Measurements from ENCODE around the gene TSPAN7. TPM values are rescaled to one million over a fixed set of nuclear protein-coding genes. Genes with fewer than 3 reads are reported as not detected.

Gene TSPAN7
- polyA plus RNA-seq, 4 donors = 6.9 to 70.5 (median 31.4) TPM

DNA sequence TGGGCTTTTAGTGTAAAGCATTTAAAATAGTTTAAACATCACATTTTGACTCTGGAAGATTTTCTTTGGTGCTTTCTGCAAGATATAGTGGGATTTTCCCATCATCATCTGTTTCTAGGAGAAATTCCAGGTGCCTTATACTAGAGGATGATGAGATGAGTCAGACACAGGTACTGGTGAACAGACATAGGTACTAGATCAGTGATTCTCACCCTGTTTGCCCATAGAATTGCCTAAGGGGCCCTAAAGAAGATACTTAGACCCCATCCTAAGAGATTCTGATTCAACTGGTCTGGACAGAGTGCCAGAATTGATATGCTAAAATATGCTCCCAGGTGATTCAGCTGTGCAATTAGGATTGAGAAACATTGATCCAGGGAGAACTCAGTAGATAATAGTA lies 9.7 kb downstream of the TSPAN7 start:
- Histone ChIP-seq H3K4me3 (ENCODE audit: low read depth in 1 of 3, low read length in 3 of 3) (no peak overlapping the region), H3K27me3 (ENCODE audit: control insufficient read depth in 3 of 3, insufficient read depth in 3 of 3, low read length in 3 of 3) (no peaks in the 10 kb centered on the region), H3K27ac (ENCODE audit: low read depth in 1 of 3, low read length in 2 of 3) (no peak overlapping the region), H3K36me3 (ENCODE audit: control insufficient read depth in 3 of 3, insufficient read depth in 2 of 3, low read depth in 1 of 3, low read length in 3 of 3) (no peaks in the 10 kb centered on the region), H3K4me1 (ENCODE audit: control insufficient read depth in 3 of 3, insufficient read depth in 2 of 3, low read depth in 1 of 3, low read length in 2 of 3) (no peaks in the 10 kb centered on the region), H3K9me3 (ENCODE audit: control insufficient read depth in 2 of 2, insufficient read depth in 1 of 2, low read depth in 1 of 2, low read length in 1 of 2) (no peaks in the 10 kb centered on the region)
- FAIRE-seq (no peak), DNase-seq (no peak)

DNA sequence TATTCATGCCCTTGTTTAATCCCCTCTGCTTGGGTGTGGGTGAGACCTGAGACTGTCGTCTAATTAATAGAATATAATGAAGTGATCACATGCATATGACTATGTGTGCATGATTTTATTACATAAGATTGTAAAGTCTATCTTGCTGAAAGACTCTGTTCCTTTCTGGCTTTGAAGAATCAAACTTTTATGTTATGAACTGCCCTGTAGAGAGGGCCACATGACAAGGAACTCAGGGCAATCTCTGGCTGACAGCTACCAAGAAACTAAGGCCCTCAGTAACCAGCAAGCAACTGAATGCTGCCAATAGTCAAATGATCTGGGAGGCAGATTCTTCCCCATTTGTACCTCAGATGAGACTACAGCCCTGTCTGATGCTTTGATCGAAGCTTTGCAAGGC lies 13.5 kb downstream of the TSPAN7 start:
- DNase-seq (no peak), FAIRE-seq (no peak)
- H3K9me3 ChIP-seq (ENCODE audit: control insufficient read depth in 2 of 2, insufficient read depth in 1 of 2, low read depth in 1 of 2, low read length in 1 of 2) = no peaks in the 10 kb centered on the region
- H3K36me3 ChIP-seq (ENCODE audit: control insufficient read depth in 3 of 3, insufficient read depth in 2 of 3, low read depth in 1 of 3, low read length in 3 of 3) = no peaks in the 10 kb centered on the region
- no peak overlapping the region for H3K4me3 ChIP-seq (ENCODE audit: low read depth in 1 of 3, low read length in 3 of 3)
- 56 to 80% (median 61%) methylated on average over 2 of the region's 2 CpGs for WGBS, 3 donors
- H3K4me1 ChIP-seq (ENCODE audit: control insufficient read depth in 3 of 3, insufficient read depth in 2 of 3, low read depth in 1 of 3, low read length in 2 of 3) = peaks cover 0 to 20% (median 0%) of the 10 kb centered on the region in 3 donors
- H3K27ac ChIP-seq (ENCODE audit: low read depth in 1 of 3, low read length in 2 of 3) = no peak overlapping the region
- no peaks in the 10 kb centered on the region for H3K27me3 ChIP-seq (ENCODE audit: control insufficient read depth in 3 of 3, insufficient read depth in 3 of 3, low read length in 3 of 3)

GRCh38 chrX:38575888-38576287 lies 14.5 kb downstream of the TSPAN7 start:
- Histone ChIP-seq H3K27ac (ENCODE audit: low read depth in 1 of 3, low read length in 2 of 3) (no peak overlapping the region), H3K4me1 (ENCODE audit: control insufficient read depth in 3 of 3, insufficient read depth in 2 of 3, low read depth in 1 of 3, low read length in 2 of 3) (peaks cover 0 to 29% (median 0%) of the 10 kb centered on the region in 3 donors), H3K4me3 (ENCODE audit: low read depth in 1 of 3, low read length in 3 of 3) (no peak overlapping the region), H3K9me3 (ENCODE audit: control insufficient read depth in 2 of 2, insufficient read depth in 1 of 2, low read depth in 1 of 2, low read length in 1 of 2) (no peaks in the 10 kb centered on the region), H3K27me3 (ENCODE audit: control insufficient read depth in 3 of 3, insufficient read depth in 3 of 3, low read length in 3 of 3) (no peaks in the 10 kb centered on the region), H3K36me3 (ENCODE audit: control insufficient read depth in 3 of 3, insufficient read depth in 2 of 3, low read depth in 1 of 3, low read length in 3 of 3) (no peaks in the 10 kb centered on the region)
- no peak for FAIRE-seq
- WGBS, 3 donors = 37 to 60% (median 53%) methylated on average over 2 of the region's 2 CpGs
- no peak for DNase-seq

DNA sequence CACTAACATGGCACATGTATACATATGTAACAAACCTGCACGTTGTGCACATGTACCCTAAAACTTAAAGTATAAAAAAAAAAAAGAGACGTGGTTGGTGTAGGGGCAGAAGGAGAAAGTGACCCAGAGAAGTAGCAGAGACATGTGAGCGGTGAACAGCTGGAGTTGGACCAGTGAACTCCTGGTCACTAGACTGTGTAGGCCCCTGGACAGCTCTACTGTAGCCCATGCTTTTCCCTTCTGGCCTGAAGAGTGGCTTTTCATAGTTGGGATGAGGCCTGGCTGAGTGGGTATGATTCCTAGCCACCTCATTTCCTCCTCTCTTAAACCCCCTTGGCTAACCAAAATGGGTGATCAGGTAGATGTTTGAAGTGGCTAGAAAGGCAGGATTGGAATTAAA lies 16.4 kb downstream of the TSPAN7 start:
- H3K27me3 ChIP-seq (ENCODE audit: control insufficient read depth in 3 of 3, insufficient read depth in 3 of 3, low read length in 3 of 3) = no peaks in the 10 kb centered on the region
- H3K27ac ChIP-seq (ENCODE audit: low read depth in 1 of 3, low read length in 2 of 3) = peak overlapping the region in 2 of 3 donors; percentile 31 to 83
- H3K9me3 ChIP-seq (ENCODE audit: control insufficient read depth in 2 of 2, insufficient read depth in 1 of 2, low read depth in 1 of 2, low read length in 1 of 2) = no peaks in the 10 kb centered on the region
- peaks cover 0 to 44% (median 0%) of the 10 kb centered on the region in 3 donors for H3K4me1 ChIP-seq (ENCODE audit: control insufficient read depth in 3 of 3, insufficient read depth in 2 of 3, low read depth in 1 of 3, low read length in 2 of 3)
- H3K4me3 ChIP-seq (ENCODE audit: low read depth in 1 of 3, low read length in 3 of 3) = no peak overlapping the region
- no peak for DNase-seq
- FAIRE-seq = no peak
- H3K36me3 ChIP-seq (ENCODE audit: control insufficient read depth in 3 of 3, insufficient read depth in 2 of 3, low read depth in 1 of 3, low read length in 3 of 3) = no peaks in the 10 kb centered on the region
- WGBS, 3 donors = 63 to 100% (median 88%) methylated on average over 1 to 3 of the region's 3 CpGs

DNA sequence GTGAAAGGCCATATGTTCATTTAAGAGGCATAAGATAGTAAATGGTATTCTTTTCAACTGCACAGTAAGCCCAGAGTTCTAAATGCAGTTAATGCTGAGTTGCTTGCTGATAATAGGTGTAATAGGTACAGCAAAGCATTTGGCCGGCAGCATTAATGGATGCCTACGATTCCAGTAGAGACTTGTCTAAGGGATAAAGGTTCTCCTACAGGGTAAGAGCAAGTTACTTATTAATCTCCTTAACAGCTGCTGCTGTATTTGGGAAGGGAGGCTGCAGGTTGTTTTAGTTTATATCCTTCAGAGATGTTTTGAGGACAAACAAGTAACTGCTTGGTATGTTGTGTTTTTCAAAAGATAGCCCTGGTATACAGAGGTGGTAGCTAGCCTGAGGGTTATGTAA lies 16.8 kb downstream of the TSPAN7 start:
- WGBS, 3 donors = 34 to 56% (median 38%) methylated on average over 2 of the region's 2 CpGs
- no peaks in the 10 kb centered on the region for H3K36me3 ChIP-seq (ENCODE audit: control insufficient read depth in 3 of 3, insufficient read depth in 2 of 3, low read depth in 1 of 3, low read length in 3 of 3)
- FAIRE-seq = no peak
- DNase-seq = peak; percentile 55 to 70
- H3K4me3 ChIP-seq (ENCODE audit: low read depth in 1 of 3, low read length in 3 of 3) = no peak overlapping the region
- no peaks in the 10 kb centered on the region for H3K27me3 ChIP-seq (ENCODE audit: control insufficient read depth in 3 of 3, insufficient read depth in 3 of 3, low read length in 3 of 3)
- H3K27ac ChIP-seq (ENCODE audit: low read depth in 1 of 3, low read length in 2 of 3) = peak overlapping the region in 1 of 3 donors; percentile 83
- H3K4me1 ChIP-seq (ENCODE audit: control insufficient read depth in 3 of 3, insufficient read depth in 2 of 3, low read depth in 1 of 3, low read length in 2 of 3) = peaks cover 0 to 47% (median 0%) of the 10 kb centered on the region in 3 donors
- no peaks in the 10 kb centered on the region for H3K9me3 ChIP-seq (ENCODE audit: control insufficient read depth in 2 of 2, insufficient read depth in 1 of 2, low read depth in 1 of 2, low read length in 1 of 2)

- 25 to 66% (median 55%) methylated on average over 5 of the region's 5 CpGs for WGBS, 3 donors
These were observed 21.8 kb downstream of the TSPAN7 start for GRCh38 chrX:38583181-38583580.

DNA sequence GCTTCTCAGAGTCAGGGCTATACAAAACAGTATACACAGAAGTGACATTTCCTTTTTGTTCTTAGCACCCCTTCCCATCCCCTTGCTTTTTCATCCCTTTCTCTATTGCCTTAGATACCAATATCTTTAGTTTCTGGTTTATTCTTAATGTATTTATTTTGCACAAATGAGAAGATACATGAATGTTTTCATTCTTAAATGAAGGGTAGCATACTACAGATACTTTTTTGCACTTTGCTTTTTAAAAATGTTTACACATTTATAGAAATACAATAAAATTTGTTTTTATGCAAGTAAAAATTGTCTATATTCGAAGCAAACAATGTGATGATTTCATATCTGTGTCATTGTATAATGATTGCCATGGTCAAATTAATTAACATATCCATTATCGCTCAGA lies 33.1 kb downstream of the TSPAN7 start:
- FAIRE-seq (no peak), DNase-seq (no peak)
- H3K4me1 ChIP-seq (ENCODE audit: control insufficient read depth in 3 of 3, insufficient read depth in 2 of 3, low read depth in 1 of 3, low read length in 2 of 3) = peaks cover 0 to 4% (median 0%) of the 10 kb centered on the region in 3 donors
- no peaks in the 10 kb centered on the region for H3K36me3 ChIP-seq (ENCODE audit: control insufficient read depth in 3 of 3, insufficient read depth in 2 of 3, low read depth in 1 of 3, low read length in 3 of 3)
- no peak overlapping the region for H3K27ac ChIP-seq (ENCODE audit: low read depth in 1 of 3, low read length in 2 of 3)
- no peak overlapping the region for H3K4me3 ChIP-seq (ENCODE audit: low read depth in 1 of 3, low read length in 3 of 3)
- H3K9me3 ChIP-seq (ENCODE audit: control insufficient read depth in 2 of 2, insufficient read depth in 1 of 2, low read depth in 1 of 2, low read length in 1 of 2) = peaks cover 0 to 3% of the 10 kb centered on the region in 2 donors
- WGBS, 3 donors = 65 to 81% (median 81%) methylated on average over 2 of the region's 2 CpGs
- no peaks in the 10 kb centered on the region for H3K27me3 ChIP-seq (ENCODE audit: control insufficient read depth in 3 of 3, insufficient read depth in 3 of 3, low read length in 3 of 3)

More at GRCh38 chrX:38583181-38583580, 21.8 kb downstream of the TSPAN7 start:
- DNase-seq (peak; percentile 54 to 65), FAIRE-seq (no peak)
- Histone ChIP-seq H3K4me1 (ENCODE audit: control insufficient read depth in 3 of 3, insufficient read depth in 2 of 3, low read depth in 1 of 3, low read length in 2 of 3) (peaks cover 0 to 33% (median 0%) of the 10 kb centered on the region in 3 donors), H3K9me3 (ENCODE audit: control insufficient read depth in 2 of 2, insufficient read depth in 1 of 2, low read depth in 1 of 2, low read length in 1 of 2) (no peaks in the 10 kb centered on the region), H3K27me3 (ENCODE audit: control insufficient read depth in 3 of 3, insufficient read depth in 3 of 3, low read length in 3 of 3) (no peaks in the 10 kb centered on the region), H3K36me3 (ENCODE audit: control insufficient read depth in 3 of 3, insufficient read depth in 2 of 3, low read depth in 1 of 3, low read length in 3 of 3) (no peaks in the 10 kb centered on the region), H3K27ac (ENCODE audit: low read depth in 1 of 3, low read length in 2 of 3) (peak overlapping the region in 2 of 3 donors; percentile 41 to 67), H3K4me3 (ENCODE audit: low read depth in 1 of 3, low read length in 3 of 3) (peak overlapping the region in 1 of 3 donors; percentile 6)

DNA sequence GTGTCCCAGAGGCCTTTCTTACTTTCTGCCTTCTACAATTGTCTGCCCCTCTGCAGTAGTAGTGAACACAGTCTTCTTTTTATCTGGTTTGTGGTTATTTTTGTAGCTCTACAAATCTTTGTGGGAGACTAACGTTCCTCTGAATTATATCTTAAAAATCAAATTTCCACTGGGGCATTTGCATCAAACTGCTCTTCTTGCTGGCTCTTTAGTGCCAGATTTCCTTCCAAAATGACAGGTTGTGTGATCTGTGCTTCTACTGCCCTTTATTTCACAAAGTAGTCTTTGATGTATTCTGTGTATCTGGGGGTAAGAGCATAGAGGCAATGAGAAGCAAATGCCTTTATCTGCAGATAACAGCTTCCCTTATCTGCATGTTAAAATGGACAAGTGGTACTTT lies 34.5 kb downstream of the TSPAN7 start:
- H3K27me3 ChIP-seq (ENCODE audit: control insufficient read depth in 3 of 3, insufficient read depth in 3 of 3, low read length in 3 of 3) = no peaks in the 10 kb centered on the region
- peaks cover 0 to 3% of the 10 kb centered on the region in 2 donors for H3K9me3 ChIP-seq (ENCODE audit: control insufficient read depth in 2 of 2, insufficient read depth in 1 of 2, low read depth in 1 of 2, low read length in 1 of 2)
- peaks cover 0 to 4% (median 0%) of the 10 kb centered on the region in 3 donors for H3K4me1 ChIP-seq (ENCODE audit: control insufficient read depth in 3 of 3, insufficient read depth in 2 of 3, low read depth in 1 of 3, low read length in 2 of 3)
- FAIRE-seq = no peak
- H3K27ac ChIP-seq (ENCODE audit: low read depth in 1 of 3, low read length in 2 of 3) = no peak overlapping the region
- no peak for DNase-seq
- no peaks in the 10 kb centered on the region for H3K36me3 ChIP-seq (ENCODE audit: control insufficient read depth in 3 of 3, insufficient read depth in 2 of 3, low read depth in 1 of 3, low read length in 3 of 3)
- 15 to 24% (median 19%) methylated on average over 1 of the region's 1 CpG for WGBS, 3 donors
- H3K4me3 ChIP-seq (ENCODE audit: low read depth in 1 of 3, low read length in 3 of 3) = no peak overlapping the region

DNA sequence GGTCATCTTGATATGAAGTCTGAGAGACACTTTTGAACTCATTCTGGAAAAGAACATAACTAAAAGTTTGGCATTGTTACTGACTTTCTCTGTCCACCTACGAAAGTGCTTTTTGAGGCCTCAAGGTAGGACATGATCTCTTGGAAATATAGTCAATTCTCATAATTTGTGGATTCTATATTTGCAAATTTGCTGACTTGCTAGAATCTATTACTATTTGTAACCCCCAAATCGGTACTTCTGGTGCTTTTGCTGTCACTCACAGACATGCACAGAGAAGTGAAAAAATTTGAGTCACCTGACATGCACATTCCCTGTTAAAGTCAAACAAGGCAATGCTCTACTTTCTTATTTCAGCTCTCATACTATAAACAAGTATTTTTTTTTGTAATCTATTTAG lies 35.6 kb downstream of the TSPAN7 start:
- Histone ChIP-seq H3K27me3 (ENCODE audit: control insufficient read depth in 3 of 3, insufficient read depth in 3 of 3, low read length in 3 of 3) (no peaks in the 10 kb centered on the region), H3K4me1 (ENCODE audit: control insufficient read depth in 3 of 3, insufficient read depth in 2 of 3, low read depth in 1 of 3, low read length in 2 of 3) (peaks cover 0 to 4% (median 0%) of the 10 kb centered on the region in 3 donors), H3K4me3 (ENCODE audit: low read depth in 1 of 3, low read length in 3 of 3) (no peak overlapping the region), H3K27ac (ENCODE audit: low read depth in 1 of 3, low read length in 2 of 3) (no peak overlapping the region), H3K9me3 (ENCODE audit: control insufficient read depth in 2 of 2, insufficient read depth in 1 of 2, low read depth in 1 of 2, low read length in 1 of 2) (peaks cover 0 to under 1% of the 10 kb centered on the region in 2 donors), H3K36me3 (ENCODE audit: control insufficient read depth in 3 of 3, insufficient read depth in 2 of 3, low read depth in 1 of 3, low read length in 3 of 3) (no peaks in the 10 kb centered on the region)
- DNase-seq = no peak
- WGBS, 3 donors = 57 to 90% (median 79%) methylated on average over 2 of the region's 2 CpGs
- FAIRE-seq = no peak
